ENCODE results near the gene XPNPEP1.

Gene XPNPEP1

DNA sequence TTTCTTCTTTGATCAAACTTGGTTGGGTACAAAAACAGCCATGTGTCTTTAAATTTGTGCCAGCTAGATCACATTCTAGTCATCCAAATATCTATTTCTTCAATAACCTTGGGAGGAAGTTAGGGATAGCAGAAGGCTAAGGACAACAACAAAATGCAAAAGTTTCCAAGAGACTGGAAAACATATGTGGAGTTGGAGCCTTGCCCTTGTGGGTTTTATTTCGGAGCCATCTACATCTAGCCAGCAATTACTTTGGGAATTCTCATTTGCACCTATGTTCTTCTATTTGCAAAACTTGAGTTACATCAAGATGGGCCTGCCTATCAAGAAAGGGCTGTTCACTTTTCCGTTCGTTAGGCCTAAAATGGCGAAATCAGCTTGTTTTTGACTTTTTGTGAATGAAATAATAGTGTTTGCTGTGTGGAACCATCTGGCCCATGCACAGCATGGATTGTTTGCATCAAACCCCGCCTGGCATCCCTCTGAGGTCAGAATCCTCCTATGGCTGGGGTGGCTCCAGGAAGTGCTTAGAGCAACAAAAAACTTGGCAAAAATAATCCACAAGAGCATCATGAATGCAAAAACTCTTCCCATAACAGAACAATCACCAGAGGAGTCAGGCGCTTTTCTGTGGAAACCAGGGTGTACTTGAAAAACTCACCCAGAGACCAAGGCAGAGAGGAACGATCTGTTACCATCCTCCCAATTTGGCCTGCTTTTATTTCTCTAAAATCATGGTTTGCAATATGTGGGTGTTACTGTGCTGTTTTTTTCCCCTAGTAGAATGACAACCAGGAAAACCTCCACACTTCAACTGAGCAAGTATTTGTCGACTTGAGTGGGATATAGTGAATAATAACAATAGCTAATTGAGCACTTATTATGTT is 36.2 kb upstream of the XPNPEP1 start:
- Mint-ChIP-seq H3K9me3 (no peaks in the 10 kb centered on the region), H3K27me3 (no peaks in the 10 kb centered on the region), H3K4me1 (peaks cover 5% of the 10 kb centered on the region), H3K4me3 (no peak overlapping the region), H3K36me3 (ENCODE audit: low read depth) (no peaks in the 10 kb centered on the region), H3K27ac (no peak overlapping the region)
- DNase-seq (no peak), ATAC-seq (no peak)

DNA sequence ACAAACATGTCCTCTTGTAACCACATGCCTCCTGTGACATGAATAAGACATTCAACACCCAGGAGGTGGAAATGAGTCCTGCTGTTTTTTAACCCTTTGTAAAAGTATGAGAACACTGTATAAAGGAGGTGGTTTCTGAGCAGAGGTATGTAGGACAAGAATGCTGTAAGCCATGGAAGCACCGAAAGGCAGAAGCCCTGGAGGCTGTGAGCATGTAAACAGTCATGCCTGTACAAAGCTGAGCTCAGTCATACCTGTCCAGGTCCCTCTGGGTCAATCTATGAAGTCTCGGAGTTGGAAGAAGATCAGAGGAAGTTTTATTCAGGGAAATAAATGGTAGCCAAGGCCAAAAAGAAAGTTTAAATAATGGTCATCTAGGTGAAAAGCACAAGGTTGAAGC is 34.7 kb upstream of the XPNPEP1 start:
- Mint-ChIP-seq H3K36me3 (ENCODE audit: low read depth) (no peaks in the 10 kb centered on the region), H3K27me3 (no peaks in the 10 kb centered on the region), H3K27ac (no peak overlapping the region), H3K4me3 (no peak overlapping the region), H3K9me3 (no peaks in the 10 kb centered on the region), H3K4me1 (peaks cover 5% of the 10 kb centered on the region)
- ATAC-seq (no peak), DNase-seq (no peak)

DNA sequence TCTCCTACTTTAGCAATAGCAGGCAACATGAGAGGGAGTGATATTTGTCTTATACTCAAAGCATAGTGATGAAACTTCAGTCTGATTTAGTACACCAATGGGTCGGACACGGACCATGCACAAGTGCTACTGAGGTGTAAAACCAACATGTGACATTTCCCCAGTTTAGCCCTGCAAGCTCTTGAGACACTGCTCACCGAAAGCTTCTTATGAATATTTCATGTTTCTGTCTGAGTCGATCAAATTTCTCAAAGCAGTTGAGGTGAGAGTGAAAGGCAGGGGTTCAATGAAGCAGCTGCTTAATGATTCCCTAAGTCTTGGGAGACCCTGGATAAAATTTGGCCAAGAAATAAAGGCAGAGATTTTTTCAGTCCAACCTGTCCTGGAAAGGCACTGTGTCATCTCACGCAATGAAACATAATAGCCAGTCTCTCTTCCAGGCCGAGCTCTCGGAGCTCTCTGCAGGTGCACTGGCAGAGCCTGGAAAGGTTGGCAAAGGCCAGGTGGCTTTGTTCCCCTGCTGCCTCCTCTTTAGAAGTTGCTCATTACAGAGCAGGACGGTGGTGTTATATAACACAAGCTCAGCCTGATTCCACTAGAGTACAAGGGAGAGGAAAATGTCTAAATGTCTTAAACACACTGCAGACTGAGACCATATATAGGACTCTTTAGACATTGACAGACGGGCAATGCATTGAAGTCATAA is 33.9 kb upstream of the XPNPEP1 start:
- H3K4me3 Mint-ChIP-seq = no peak overlapping the region
- no peaks in the 10 kb centered on the region for H3K9me3 Mint-ChIP-seq
- DNase-seq (no peak), ATAC-seq (no peak)
- H3K36me3 Mint-ChIP-seq (ENCODE audit: low read depth) = no peaks in the 10 kb centered on the region
- H3K27ac Mint-ChIP-seq = no peak overlapping the region
- H3K27me3 Mint-ChIP-seq = no peaks in the 10 kb centered on the region
- peaks cover 5% of the 10 kb centered on the region for H3K4me1 Mint-ChIP-seq

DNA sequence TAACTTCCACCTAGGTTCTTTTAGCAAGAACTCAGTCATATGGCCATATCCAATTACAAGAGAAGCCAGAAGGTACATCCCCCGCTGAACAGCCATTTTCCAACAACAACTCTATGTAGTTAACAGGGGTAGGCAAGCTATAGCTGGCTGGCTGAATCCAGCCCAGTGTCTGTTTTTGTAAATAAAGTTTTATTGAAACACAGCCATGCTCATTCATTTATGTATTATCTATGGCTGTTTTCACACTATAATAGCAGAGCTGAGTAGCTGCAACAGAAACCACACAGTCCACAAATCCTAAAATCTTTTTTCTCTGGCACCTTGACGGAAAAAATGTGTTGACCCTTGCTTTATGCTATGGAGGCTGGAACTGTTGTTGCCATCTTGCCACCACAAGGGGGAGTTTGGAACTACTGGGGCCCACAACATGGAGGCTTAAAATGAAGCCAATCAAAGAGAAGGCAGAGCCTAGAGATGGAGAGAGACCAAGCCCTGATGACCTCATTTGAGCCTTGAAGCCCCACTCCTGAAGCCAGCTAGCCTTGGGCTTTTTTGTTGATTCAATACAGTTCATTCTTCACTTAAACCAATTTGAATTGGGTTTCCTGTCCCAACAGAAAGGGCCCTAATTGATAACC is 33.3 kb upstream of the XPNPEP1 start:
- H3K27me3 Mint-ChIP-seq = no peaks in the 10 kb centered on the region
- peaks cover 5% of the 10 kb centered on the region for H3K4me1 Mint-ChIP-seq
- H3K36me3 Mint-ChIP-seq (ENCODE audit: low read depth) = no peaks in the 10 kb centered on the region
- no peak overlapping the region for H3K4me3 Mint-ChIP-seq
- ATAC-seq = peak; percentile 93
- no peaks in the 10 kb centered on the region for H3K9me3 Mint-ChIP-seq
- no peak overlapping the region for H3K27ac Mint-ChIP-seq
- DNase-seq = peak; percentile 12

DNA sequence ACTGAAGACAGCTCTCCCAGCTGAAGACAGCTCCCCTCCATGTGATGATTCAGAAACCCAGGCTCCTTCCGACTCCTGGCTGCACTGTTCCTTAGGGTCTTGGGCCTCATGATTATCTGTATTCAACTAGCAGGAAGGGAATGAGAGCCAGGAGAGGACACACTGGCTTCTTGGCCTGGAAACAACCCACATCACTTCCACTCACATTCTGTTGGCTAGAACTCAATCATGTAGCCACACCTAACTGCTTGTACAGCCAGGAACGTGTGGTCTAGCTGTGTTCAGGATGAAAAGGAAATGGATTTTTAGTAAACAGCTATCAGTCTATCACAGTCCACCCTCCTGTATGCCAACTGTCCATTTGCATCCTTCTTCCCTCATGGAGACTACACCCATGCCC is 30.5 kb upstream of the XPNPEP1 start:
- no peaks in the 10 kb centered on the region for H3K36me3 Mint-ChIP-seq (ENCODE audit: low read depth)
- ATAC-seq (no peak), DNase-seq (no peak)
- H3K27ac Mint-ChIP-seq = no peak overlapping the region
- H3K4me3 Mint-ChIP-seq = no peak overlapping the region
- H3K4me1 Mint-ChIP-seq = peaks cover 5% of the 10 kb centered on the region
- H3K9me3 Mint-ChIP-seq = no peaks in the 10 kb centered on the region
- H3K27me3 Mint-ChIP-seq = no peaks in the 10 kb centered on the region

DNA sequence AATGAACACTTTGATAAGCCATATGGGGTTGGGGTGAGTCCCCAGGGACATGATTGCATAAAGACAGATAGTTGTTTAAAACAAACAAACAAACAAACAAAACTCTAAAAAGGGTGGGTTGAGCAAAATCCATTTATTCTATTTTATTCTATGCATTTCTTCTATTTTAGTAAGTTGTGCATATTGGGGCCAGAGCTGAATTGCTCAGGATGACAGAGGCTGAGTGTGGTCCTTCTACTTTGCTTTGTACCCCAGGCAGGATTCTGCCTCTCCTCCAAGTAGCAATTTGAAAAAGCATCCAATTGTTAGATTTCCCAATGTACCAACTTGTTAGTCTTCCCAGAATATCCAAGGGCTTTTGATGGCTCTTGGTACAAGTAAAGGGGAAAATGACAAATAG is 29.2 kb upstream of the XPNPEP1 start:
- Mint-ChIP-seq H3K27ac (no peak overlapping the region), H3K9me3 (no peaks in the 10 kb centered on the region), H3K4me1 (peaks cover 5% of the 10 kb centered on the region), H3K4me3 (no peak overlapping the region), H3K36me3 (ENCODE audit: low read depth) (no peaks in the 10 kb centered on the region), H3K27me3 (no peaks in the 10 kb centered on the region)
- ATAC-seq = no peak
- no peak for DNase-seq

DNA sequence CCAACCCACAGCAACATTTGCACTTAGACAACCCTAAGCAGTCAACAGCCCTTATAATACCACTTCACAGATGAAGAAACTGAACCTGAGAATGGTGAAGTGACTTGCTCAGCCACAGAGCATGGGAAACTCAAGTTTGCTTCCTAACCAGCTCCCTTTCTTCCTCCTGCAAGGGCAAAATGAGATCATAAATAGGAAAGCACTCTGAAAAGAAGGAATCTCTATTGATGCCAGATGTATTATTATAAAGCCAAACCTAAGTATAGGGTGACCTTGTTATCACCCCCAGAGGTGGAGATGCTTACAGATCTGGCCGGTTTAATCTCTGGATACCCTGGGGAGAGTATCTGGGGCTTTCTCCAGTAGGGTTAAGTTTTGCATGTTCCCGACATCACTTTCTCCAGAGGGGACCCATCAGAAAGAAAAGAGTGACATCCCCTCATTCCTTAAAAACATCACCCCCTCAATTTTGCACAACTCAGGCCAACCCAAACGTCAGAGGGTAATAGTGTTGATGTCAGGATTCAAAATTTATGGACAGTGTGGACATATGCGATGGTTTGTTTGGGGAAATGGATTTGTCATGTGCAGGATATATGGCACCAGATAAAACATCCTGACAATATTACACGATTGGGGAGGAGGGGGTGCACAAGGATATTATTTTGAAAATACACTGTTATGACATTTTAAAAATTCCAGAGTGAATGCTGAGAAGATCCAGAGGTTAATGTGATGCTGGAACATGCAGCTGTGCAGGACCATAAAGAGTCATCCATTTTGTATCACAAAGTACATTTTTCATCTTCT is 24.0 kb upstream of the XPNPEP1 start:
- H3K27me3 Mint-ChIP-seq = no peaks in the 10 kb centered on the region
- H3K4me1 Mint-ChIP-seq = peaks cover 3% of the 10 kb centered on the region
- no peak overlapping the region for H3K27ac Mint-ChIP-seq
- DNase-seq (no peak), ATAC-seq (no peak)
- H3K9me3 Mint-ChIP-seq = no peaks in the 10 kb centered on the region
- no peaks in the 10 kb centered on the region for H3K36me3 Mint-ChIP-seq (ENCODE audit: low read depth)
- no peak overlapping the region for H3K4me3 Mint-ChIP-seq

DNA sequence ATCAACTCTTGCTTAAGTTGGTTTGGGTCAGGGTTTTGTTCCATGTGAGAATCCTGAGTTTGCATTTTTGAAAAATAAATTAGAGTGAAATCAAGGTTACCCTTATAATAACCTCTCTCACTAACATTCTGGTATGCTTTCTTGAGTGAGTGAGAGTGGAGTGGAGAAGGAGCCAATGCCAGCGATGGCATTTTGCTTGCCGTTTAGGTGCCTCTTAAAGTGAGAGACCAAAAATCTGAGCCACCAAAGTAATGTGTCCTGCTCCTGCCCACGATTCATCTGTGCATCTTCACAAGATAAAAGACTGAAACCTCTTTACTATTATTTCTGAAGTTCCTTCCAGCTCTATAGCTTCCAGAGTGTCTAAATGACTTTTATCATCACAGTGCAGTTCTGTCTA is 23.4 kb upstream of the XPNPEP1 start:
- Mint-ChIP-seq H3K4me1 (peaks cover 3% of the 10 kb centered on the region), H3K4me3 (no peak overlapping the region), H3K27me3 (no peaks in the 10 kb centered on the region), H3K36me3 (ENCODE audit: low read depth) (no peaks in the 10 kb centered on the region), H3K27ac (no peak overlapping the region), H3K9me3 (no peaks in the 10 kb centered on the region)
- DNase-seq (no peak), ATAC-seq (no peak)

DNA sequence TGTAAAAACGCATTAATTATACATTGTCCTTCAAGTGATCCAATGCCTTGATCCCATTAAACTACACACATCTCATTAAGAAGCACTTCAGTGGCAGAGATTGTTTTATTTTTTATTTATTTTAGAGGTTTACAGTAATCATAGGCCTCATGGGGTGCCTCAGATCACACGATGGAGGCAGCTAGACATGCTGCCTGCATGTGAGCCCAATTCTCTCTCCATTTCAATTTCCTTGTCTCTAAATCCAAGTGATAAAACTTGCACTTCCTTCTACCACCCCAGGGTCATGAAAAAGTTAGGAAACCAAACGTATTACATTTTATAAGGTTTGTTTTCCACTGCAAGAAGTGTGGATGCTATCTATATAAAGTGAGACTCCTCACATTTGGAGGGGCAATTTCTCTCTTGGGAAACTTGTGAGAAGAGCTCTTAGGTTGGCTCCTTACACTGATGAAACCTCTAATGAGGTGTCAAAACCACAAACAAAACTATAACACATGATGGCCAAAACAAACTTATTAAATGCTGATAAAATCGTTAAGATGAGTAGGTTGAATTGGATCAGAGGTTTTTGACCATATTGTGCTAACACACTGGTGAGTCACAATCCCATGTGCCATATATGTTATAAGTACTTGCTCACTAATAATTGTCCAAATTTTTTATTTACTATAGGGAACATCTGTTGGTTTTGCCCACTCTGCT is 22.3 kb upstream of the XPNPEP1 start:
- H3K27me3 Mint-ChIP-seq = no peaks in the 10 kb centered on the region
- no peak for ATAC-seq
- peaks cover 3% of the 10 kb centered on the region for H3K4me1 Mint-ChIP-seq
- no peaks in the 10 kb centered on the region for H3K36me3 Mint-ChIP-seq (ENCODE audit: low read depth)
- H3K9me3 Mint-ChIP-seq = no peaks in the 10 kb centered on the region
- H3K4me3 Mint-ChIP-seq = no peak overlapping the region
- no peak for DNase-seq
- H3K27ac Mint-ChIP-seq = no peak overlapping the region

DNA sequence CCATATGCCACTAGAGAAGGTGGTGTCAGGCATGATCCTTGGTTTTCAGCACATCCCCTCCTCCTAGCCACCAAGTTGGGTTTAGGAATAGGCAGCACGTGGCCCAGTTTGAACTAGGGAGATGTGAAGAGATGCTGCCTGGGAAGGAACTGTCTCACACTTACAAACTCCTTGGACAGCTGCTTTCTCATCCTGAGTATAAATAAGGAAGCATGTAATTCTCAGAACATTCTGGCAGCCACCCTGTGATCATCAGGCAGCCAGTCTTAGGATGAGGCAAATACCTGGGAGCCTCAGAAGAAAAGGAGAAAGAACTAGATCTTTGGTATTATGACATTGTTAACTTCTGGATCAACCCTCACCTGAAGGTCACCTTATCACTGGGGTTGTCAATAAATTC is 21.3 kb upstream of the XPNPEP1 start:
- Mint-ChIP-seq H3K4me1 (peaks cover 6% of the 10 kb centered on the region), H3K27ac (no peak overlapping the region), H3K27me3 (no peaks in the 10 kb centered on the region), H3K36me3 (ENCODE audit: low read depth) (no peaks in the 10 kb centered on the region), H3K9me3 (no peaks in the 10 kb centered on the region), H3K4me3 (no peak overlapping the region)
- DNase-seq (no peak), ATAC-seq (no peak)

DNA sequence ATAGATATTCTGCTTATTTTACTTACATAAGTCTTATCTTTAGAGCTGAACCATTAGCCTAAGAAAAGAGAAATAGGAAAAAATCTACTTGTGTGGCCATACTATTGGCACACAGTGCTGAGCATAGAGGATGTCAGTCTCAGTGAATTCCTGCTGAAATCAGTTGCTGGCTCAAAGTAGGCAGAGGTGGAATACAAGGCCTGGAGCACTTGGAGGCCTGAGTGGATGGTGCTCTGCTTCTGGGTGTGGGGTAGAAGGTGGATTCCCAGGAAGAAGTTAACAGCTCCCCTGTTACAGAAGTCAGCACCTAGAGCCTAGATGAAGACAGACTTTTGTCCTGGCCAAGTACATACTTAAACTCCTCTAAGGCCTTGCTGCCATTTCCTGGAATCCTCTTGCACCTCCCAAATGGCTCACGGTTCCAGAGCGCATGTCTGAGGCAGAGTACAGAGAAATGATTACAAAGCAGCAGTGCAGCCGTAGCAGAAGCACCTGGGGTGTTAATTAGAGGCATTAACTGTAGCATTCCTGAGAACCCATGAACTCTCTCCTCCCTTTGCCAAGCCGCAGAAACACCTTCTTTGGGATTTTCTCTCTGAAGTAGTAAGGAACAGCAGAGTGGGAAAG is 18.0 kb upstream of the XPNPEP1 start:
- ATAC-seq = no peak
- Mint-ChIP-seq H3K9me3 (no peaks in the 10 kb centered on the region), H3K27me3 (no peaks in the 10 kb centered on the region), H3K27ac (no peak overlapping the region), H3K4me1 (peaks cover 36% of the 10 kb centered on the region), H3K4me3 (no peak overlapping the region), H3K36me3 (ENCODE audit: low read depth) (no peaks in the 10 kb centered on the region)
- no peak for DNase-seq

DNA sequence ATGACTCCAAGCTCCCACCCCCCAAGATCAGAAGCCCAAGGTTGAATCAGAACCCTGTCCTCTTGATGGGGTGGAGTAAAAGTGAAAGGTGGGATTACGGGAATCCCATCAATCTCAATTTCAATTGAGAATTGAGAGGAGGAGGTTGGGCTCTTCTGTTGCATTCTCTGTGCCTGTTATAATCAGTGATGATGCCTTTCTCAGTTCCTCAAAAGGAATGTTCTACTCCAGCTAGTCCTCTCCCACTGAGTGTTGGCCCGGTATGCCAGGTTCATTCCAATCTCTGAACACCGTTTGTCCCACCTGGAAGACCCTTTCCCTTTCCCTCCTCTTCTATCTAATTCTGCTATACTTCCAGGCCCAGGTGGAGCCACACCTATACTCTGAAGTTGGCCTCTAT is 17.2 kb upstream of the XPNPEP1 start:
- ATAC-seq = no peak

DNA sequence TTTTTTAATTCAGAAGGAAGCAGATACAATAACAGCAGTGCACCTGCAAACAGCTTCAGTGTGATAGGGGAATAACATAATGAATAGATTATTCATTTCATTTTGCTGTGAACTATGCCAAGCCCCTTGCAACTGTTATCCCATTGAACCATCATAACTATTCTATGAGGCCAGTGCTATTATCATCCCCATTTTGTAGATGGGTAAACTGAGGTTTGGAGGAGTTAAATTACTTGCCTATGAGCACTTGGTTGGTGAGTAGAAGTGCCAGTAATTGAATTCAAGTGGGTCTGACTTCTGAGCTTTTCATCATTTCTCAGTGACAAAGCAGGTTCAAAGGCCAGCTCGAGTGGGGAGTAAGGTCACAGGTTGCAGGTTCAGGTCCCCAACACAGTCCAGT is 16.8 kb upstream of the XPNPEP1 start:
- Mint-ChIP-seq H3K27me3 (no peaks in the 10 kb centered on the region), H3K36me3 (ENCODE audit: low read depth) (no peaks in the 10 kb centered on the region), H3K4me3 (no peak overlapping the region), H3K9me3 (no peaks in the 10 kb centered on the region), H3K27ac (no peak overlapping the region), H3K4me1 (peaks cover 43% of the 10 kb centered on the region)
- DNase-seq (no peak), ATAC-seq (no peak)

More for the DNA sequence above, 17.2 kb upstream of the XPNPEP1 start:
- Mint-ChIP-seq H3K9me3 (no peaks in the 10 kb centered on the region), H3K4me3 (no peak overlapping the region), H3K4me1 (peaks cover 40% of the 10 kb centered on the region), H3K36me3 (ENCODE audit: low read depth) (no peaks in the 10 kb centered on the region), H3K27me3 (no peaks in the 10 kb centered on the region), H3K27ac (no peak overlapping the region)
- DNase-seq = no peak

All from activated naive CD8-positive, alpha-beta T cell treated with anti-CD3 and anti-CD28 coated beads, Interleukin-2, amount 50 U/mL, for 24 hours (primary cell).